ENCODE results near the gene BLCAP.

- TF ChIP-seq EZH2 (IDR thresholded peaks at IDR 0.05; ENCODE audit: borderline replicate concordance, low read depth, low read length, severe bottlenecking) = no peak
- no peak for TF ChIP-seq CTCF (IDR thresholded peaks at IDR 0.05; ENCODE audit: extremely low read depth in 1 of 2, insufficient read depth in 1 of 2, low read depth in 1 of 2, low read length in 2 of 2)
- TF ChIP-seq POLR2A (IDR thresholded peaks at IDR 0.05; ENCODE audit: low read depth, low read length) = no peak
These were observed 10.3 kb upstream of the BLCAP start for GRCh38 chr20:37538003-37538402.
